Fibroblast of the aortic adventitia (primary cell): ENCODE results near the gene TTC17. TPM values are rescaled to one million over a fixed set of nuclear protein-coding genes. Genes with fewer than 3 reads are reported as not detected.

Experiments used
- DNase-seq: peaks from one replicate; pipeline ENCODE4 v3.0.0-alpha.2; 2010; ENCODE audit warnings: low read depth
- H3K4me3 ChIP-seq: 2 replicates; pipeline ENCODE4 v1.5.1; 2011; ENCODE audit warnings: low read depth, mild to moderate bottlenecking, control low read depth, low read length, moderate library complexity
- total RNA-seq: library from RNA; depleted of rRNA; stranded (reverse); fragments of >200 nt; gene quantifications from 2 replicates; pipeline ENCODE4 v1.2.3, GENCODE V29; 2012; ENCODE audit warnings: low replicate concordance
- TF ChIP-seq, protein P1 (sequence below): IDR thresholded peaks from 2 replicates; pipeline ENCODE4 v1.5.1; 2011; ENCODE audit warnings: mild to moderate bottlenecking, low read length, control low read depth, inconsistent platforms; ENCODE audit not compliant: insufficient read depth

TTC17 gene
- total RNA-seq, 1 donor, result 76.9 TPM

DNA sequence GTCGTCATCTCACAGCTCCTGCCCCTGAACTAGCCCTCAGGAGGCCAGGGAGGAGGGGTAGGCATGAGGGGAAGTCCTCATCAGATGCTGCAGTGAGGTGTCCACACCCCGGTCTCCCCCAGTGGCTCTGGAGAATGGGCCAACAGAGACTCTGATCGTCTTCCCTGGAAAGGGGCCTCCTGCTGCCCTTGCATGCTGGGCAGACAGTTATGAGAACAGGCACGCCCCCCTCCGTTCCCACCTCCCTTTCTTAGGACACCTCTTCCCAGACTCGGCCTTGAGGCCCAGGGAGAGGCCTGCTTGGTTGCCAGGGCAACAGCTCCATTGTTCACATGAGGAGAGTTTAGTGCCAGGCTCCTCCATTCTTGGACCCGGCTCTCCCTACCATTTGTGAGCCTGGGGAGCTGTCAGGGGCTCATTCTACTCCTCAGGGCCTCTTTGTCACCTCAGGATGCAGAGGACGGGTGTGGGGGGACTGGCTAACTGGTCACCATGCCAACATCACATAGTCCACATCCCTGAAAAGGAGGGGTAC is 157.7 kb downstream of the TTC17 start:
- no peak for DNase-seq
- H3K4me3 ChIP-seq, result no peak overlapping the region
- TF ChIP-seq, protein P1, sequence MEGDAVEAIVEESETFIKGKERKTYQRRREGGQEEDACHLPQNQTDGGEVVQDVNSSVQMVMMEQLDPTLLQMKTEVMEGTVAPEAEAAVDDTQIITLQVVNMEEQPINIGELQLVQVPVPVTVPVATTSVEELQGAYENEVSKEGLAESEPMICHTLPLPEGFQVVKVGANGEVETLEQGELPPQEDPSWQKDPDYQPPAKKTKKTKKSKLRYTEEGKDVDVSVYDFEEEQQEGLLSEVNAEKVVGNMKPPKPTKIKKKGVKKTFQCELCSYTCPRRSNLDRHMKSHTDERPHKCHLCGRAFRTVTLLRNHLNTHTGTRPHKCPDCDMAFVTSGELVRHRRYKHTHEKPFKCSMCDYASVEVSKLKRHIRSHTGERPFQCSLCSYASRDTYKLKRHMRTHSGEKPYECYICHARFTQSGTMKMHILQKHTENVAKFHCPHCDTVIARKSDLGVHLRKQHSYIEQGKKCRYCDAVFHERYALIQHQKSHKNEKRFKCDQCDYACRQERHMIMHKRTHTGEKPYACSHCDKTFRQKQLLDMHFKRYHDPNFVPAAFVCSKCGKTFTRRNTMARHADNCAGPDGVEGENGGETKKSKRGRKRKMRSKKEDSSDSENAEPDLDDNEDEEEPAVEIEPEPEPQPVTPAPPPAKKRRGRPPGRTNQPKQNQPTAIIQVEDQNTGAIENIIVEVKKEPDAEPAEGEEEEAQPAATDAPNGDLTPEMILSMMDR, result no peak

GRCh38 chr11:43517518-43517917 is 158.8 kb downstream of the TTC17 start:
- TF ChIP-seq, protein P1, result no peak
- DNase-seq, result no peak
- no peak overlapping the region for H3K4me3 ChIP-seq

- peak; percentile 15 for DNase-seq
- H3K4me3 ChIP-seq, result no peak overlapping the region
- TF ChIP-seq, protein P1, result no peak
Measured at GRCh38 chr11:43518408-43519160, 159.9 kb downstream of the TTC17 start.

GRCh38 chr11:43521471-43521870 is 162.8 kb downstream of the TTC17 start:
- no peak for DNase-seq
- H3K4me3 ChIP-seq, result no peak overlapping the region
- TF ChIP-seq, protein P1, result no peak

GRCh38 chr11:43523632-43524031 is 164.9 kb downstream of the TTC17 start:
- DNase-seq, result no peak
- TF ChIP-seq, protein P1, result no peak
- no peak overlapping the region for H3K4me3 ChIP-seq

DNA sequence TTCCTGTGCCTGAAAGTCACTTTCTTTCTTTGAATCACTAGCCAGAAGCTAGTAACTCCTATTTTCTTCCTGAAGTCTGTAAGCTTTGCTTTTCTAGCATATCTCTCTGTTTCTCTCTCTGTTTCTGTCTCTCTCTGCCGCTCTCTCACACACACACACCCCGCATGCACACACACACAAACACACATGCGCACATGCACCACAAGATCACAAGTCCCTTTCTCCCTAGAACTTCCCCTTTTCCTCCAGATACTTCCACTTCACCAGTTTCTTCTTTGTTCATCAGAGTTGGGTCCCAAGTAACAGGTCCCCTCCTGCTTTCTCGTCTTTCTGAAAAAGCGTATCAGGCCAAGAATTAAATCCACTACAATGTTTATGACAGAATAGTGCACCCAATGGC is 173.3 kb downstream of the TTC17 start:
- TF ChIP-seq, protein P1, result no peak
- no peak for DNase-seq
- no peak overlapping the region for H3K4me3 ChIP-seq
